ENCODE measurements around the gene MFAP4.

MFAP4 gene

DNA sequence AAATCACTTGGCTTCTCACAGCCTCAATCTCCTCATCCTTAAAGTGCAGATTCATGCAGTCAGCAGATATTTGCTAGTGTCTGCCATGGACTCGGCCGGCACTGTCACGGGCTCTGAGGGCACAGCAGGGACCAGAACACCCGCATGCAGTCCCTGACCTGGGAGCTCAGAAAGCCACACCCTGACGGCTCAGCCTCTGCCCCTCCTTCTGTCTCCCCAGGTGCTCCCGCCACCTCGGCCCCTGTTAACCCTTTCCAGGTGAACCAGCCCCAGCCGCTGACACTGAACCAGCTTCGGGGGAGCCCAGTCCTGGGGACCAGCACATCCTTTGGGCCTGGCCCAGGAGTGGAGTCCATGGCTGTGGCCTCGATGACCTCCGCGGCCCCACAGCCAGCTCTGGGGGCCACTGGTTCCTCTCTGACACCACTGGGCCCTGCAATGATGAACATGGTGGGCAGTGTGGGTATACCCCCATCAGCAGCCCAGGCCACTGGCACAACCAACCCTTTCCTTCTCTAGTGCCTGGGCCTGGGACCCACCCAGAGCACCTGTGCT is 53.2 kb downstream of the MFAP4 start:
- no peak for DNase-seq (ENCODE audit: low read depth in 2 of 2)
